HFF-Myc (cell line): ENCODE data around the gene MYBPC2.

Experiments used
- DNase-seq: peaks from one replicate; pipeline ENCODE4 v3.0.0-alpha.2; 2011; ENCODE audit warnings: low read depth; ENCODE audit errors: extremely low read depth
- H3K4me3 ChIP-seq: replicated peaks from 2 replicates; pipeline ENCODE4 v1.5.1; 2011; ENCODE audit warnings: low read depth, mild to moderate bottlenecking, control low read depth, low read length
- TF ChIP-seq, protein P1 (sequence below): IDR thresholded peaks from 2 replicates; pipeline ENCODE4 v1.5.1; 2012; ENCODE audit warnings: mild to moderate bottlenecking, low read depth, low read length, control low read depth; ENCODE audit errors: missing control alignments

Gene MYBPC2

DNA sequence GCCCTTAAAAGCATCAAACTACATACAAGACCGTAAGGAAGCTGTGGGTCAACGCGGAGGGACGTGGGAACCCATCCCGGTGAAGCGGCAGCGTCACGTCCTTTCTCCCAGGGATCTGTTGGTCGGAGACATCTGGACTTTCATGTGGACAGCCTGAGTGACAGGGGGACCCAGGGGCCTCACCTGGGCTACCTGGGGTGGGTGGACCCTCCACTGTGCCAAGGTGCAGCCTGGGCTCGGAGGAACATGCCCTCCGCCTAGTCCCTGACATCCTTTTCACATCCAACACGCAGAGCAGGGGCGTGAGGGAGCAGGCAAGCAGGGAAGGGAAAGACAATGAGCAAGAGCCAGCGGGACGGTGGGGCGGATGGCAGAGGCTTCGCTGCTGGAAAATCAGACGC is 57.7 kb downstream of the MYBPC2 start:
- no peak overlapping the region for H3K4me3 ChIP-seq
- TF ChIP-seq, protein P1, sequence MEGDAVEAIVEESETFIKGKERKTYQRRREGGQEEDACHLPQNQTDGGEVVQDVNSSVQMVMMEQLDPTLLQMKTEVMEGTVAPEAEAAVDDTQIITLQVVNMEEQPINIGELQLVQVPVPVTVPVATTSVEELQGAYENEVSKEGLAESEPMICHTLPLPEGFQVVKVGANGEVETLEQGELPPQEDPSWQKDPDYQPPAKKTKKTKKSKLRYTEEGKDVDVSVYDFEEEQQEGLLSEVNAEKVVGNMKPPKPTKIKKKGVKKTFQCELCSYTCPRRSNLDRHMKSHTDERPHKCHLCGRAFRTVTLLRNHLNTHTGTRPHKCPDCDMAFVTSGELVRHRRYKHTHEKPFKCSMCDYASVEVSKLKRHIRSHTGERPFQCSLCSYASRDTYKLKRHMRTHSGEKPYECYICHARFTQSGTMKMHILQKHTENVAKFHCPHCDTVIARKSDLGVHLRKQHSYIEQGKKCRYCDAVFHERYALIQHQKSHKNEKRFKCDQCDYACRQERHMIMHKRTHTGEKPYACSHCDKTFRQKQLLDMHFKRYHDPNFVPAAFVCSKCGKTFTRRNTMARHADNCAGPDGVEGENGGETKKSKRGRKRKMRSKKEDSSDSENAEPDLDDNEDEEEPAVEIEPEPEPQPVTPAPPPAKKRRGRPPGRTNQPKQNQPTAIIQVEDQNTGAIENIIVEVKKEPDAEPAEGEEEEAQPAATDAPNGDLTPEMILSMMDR = no peak
- no peak for DNase-seq

DNA sequence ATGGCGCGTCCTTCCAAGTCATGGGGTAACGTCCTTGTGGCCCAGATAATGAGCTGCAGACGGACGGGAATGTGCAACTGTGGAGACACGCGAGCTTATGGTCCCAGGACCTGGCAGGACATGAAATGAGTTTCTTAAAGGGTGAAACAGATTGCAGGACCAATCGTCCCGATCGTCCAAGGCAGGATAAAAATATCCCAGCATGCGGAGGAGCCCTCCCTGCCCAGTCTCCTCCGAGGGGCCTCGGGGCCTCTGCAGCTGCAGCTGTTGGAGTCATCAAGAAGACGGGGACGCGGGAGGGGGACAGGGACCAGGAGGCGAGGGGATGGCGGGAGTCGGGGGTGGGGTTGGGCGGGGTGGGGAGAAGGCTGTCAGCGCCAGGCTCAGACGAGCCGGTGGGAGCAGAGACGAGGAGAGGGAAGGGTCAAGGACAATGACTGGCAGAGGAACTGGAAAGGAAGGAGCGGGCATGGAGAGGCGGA is 58.3 kb downstream of the MYBPC2 start:
- TF ChIP-seq, protein P1 = no peak
- no peak overlapping the region for H3K4me3 ChIP-seq
- no peak for DNase-seq

DNA sequence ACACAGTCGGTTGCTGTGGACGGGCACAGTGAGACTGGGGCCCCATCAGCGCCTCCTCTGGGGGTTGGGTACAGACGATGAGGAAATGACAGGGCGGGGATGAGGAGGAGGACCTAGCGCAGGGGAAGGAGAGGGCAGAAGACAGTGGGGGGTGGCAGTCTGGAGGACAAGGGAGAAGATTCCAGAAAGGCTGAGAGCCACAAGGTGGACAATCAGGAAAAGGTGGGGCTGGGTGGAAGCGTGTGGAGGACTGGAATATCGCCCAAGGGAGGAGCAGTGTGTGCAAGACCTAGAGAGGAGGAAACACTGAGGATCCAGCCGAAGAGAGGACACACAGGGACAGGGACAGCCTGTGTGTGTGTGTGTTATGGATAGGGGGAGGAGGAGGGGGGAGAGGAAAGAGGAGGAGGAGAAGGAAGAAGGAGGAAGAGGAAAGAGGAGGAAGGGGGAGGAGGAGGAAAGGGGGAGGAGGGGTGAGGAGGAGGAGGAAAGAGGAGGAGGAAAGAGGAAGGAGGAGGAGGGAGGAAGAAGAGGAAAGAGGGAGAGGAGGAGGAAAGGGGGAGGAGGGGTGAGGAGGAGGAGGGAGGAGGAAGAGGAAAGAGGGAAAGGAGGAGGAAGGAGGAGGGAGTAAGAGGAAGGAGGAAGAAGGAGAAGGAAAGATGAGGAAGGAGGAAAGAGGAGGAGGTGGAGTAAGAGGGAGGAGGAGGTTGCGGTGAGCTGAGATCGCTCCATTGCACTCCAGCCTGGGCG is 59.8 kb downstream of the MYBPC2 start:
- TF ChIP-seq, protein P1 = no peak
- no peak for DNase-seq
- no peak overlapping the region for H3K4me3 ChIP-seq

DNA sequence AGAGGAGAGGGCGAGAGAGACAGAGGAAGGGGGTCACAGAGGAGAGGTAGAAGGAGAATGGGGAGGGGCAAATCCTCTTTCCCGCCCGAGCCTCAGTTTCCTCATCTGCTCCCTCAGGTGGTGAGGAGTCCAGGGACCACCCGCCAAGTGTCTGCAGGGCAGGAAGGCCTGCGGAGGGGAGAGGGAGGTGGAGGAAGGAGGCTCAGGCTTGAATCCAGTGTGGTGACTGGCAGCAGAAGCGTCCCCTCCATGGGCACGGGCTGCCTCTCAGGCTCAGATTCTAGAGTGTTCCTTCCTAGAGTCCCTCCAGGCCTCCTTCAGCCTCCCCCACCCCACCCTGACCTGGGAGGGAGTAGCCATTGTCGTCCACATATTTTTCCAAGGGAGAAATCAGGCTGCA is 60.5 kb downstream of the MYBPC2 start:
- no peak overlapping the region for H3K4me3 ChIP-seq
- DNase-seq = no peak
- TF ChIP-seq, protein P1 = no peak

DNA sequence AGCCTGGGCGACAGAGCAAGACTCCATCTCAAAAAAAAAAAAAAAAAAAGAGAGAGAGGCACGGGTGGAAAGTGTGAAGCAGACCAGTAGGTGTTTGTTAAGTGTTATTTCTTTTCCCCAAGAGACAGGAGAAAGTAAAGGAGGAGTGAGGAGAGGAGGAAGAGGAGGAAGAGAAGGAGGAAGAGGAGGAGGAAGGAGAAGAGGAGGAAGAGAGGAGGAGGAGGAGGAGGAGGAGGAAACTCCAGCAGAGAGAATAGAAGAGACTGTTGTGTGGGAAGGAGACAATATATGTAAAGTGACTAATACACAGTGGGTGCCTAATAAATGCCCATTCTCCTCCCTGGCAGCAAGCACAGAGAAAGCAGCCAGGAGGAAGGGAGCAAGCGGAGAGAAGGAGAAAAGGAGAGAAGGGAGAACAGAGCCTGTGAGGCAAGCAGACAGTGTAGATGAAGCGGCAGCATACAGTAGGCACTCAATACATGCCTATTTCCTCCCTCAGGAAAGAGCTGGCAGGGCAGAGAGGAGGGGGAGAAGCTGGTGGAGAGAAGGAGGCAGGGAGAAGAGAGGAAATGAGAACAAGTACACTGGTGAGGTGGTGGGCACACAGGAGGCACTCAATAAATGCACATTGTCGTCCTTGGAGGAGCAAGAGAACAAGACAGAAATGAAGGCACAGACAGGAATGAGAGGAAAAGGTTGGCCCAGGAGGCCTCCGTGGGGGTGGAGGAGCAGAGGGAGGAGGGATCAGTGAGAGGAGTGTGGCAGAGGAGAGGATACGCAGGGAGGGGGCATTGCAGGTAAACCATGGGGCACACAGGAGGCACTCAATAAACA is 61.7 kb downstream of the MYBPC2 start:
- H3K4me3 ChIP-seq = no peak overlapping the region
- DNase-seq = no peak
- TF ChIP-seq, protein P1 = no peak

DNA sequence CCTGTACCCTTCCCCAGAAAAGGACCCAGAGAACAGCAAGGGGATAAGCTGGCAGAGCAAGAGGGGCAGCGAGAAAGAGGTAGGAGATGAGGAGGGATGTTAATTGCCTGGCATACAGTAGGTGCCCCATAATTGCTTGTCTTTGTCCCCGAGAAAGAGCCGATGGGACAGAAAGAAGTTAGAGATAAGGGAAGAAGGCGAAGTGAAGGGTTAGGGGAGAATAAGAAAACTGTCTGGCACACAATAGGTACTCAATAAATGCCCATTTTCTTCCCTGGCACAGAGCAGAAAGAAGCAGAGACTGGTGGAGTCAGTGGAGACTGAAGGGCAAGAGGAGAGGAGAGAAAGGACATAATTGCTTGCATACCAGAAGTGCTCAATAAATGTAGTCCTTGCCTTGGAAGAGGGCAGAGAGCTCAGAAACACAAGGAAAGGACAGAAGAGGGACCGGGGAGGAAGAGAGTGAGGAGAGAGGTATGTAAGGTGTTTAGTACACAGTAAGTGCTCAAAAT is 62.4 kb downstream of the MYBPC2 start:
- H3K4me3 ChIP-seq = no peak overlapping the region
- DNase-seq = no peak
- TF ChIP-seq, protein P1 = no peak
